ENCODE data around the gene PALLD. TPM values are rescaled to one million over a fixed set of nuclear protein-coding genes. Genes with fewer than 3 reads are reported as not detected.

PALLD gene
- total and polyA plus RNA-seq, 12 donors = 169 to 1,537 (median 667) TPM

DNA sequence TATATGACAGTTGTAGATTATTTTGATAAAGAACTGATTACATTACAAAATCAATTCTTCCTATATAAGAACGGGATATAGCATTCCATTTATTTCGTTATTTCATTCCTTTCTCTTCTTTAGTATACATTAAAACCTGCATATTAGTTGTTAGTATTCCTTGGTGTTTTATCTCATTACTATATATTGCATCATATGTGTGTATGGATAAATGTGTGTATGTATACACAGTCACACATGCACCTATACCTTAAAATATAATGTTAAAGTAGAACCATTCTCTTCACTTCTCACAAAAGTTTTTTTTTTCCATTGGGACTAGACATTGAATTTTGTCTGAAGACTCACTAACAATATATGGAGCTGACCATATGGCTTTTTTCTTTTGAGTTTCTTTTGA, 5.3 kb upstream of the PALLD start:
- peaks cover 0 to 23% (median 11%) of the 10 kb centered on the region in 9 donors for H3K4me1 ChIP-seq
- no peaks in the 10 kb centered on the region for H3K9me3 ChIP-seq
- H3K4me3 ChIP-seq = no peak overlapping the region
- no peaks in the 10 kb centered on the region for H3K27me3 ChIP-seq
- no peak for ATAC-seq
- intact Hi-C loops (cut with DNase I) = no loop called here
- no peak for DNase-seq
- TF ChIP-seq CTCF (IDR thresholded peaks at IDR 0.05) = no peak
- no peaks in the 10 kb centered on the region for H3K36me3 ChIP-seq
- H3K27ac ChIP-seq = no peak overlapping the region
- 97% methylated on average over 2 of the region's 2 CpGs for whole genome bisulfite sequencing, 2 donors

- DNase-seq (no peak), ATAC-seq (peak; percentile 27 to 71 (median 66))
- Histone ChIP-seq H3K36me3 (no peaks in the 10 kb centered on the region), H3K4me3 (peak overlapping the region in 9 of 10 donors; percentile 25 to 58 (median 46)), H3K27ac (peak overlapping the region; percentile 7 to 89 (median 78)), H3K9me3 (no peaks in the 10 kb centered on the region), H3K4me1 (peaks cover 0 to 11% (median 0%) of the 10 kb centered on the region in 9 donors), H3K27me3 (no peaks in the 10 kb centered on the region)
- intact Hi-C loops (cut with DNase I) = loop anchor here in 1 of 10 donors (5.0 kb wide), 1 partner anchor 231 kb away; no protein-coding TSS in a partner anchor
- TF ChIP-seq CTCF (IDR thresholded peaks at IDR 0.05) = no peak
Measured at GRCh38 chr4:168498251-168498650, 1.4 kb downstream of the PALLD start.

- H3K36me3 ChIP-seq = no peaks in the 10 kb centered on the region
- peak overlapping the region in 5 of 10 donors; percentile 54 to 89 (median 84) for H3K27ac ChIP-seq
- peaks cover 0 to 20% (median 9%) of the 10 kb centered on the region in 9 donors for H3K4me1 ChIP-seq
- TF ChIP-seq CTCF (IDR thresholded peaks at IDR 0.05) = no peak
- H3K4me3 ChIP-seq = peak overlapping the region in 6 of 10 donors; percentile 25 to 58 (median 54)
- no peaks in the 10 kb centered on the region for H3K9me3 ChIP-seq
- no peaks in the 10 kb centered on the region for H3K27me3 ChIP-seq
- intact Hi-C loops (cut with DNase I) = loop anchor here in 1 of 10 donors (5.0 kb wide), 1 partner anchor 232 kb away; no protein-coding TSS in a partner anchor
- DNase-seq (no peak), ATAC-seq (no peak)
Measured at GRCh38 chr4:168499241-168499640, 2.4 kb downstream of the PALLD start.

DNA sequence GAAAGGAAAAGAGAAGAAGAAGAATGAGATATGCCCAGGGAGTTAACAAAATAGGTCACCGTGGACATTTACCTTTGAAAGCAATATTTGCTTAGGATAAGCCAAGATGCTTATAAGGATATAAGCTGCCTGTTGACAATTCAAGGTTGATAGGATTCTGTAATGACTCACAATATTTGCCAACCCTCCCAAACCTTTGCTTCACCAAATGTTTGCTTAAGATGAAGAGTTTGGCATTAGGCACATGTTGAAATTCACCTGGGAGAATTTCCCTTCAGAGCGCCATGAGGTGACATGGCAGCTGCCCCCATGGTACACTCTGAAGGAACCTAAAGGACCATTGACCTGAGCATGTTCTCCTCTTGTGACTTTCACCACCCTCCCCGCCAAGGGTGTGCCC, 4.6 kb downstream of the PALLD start:
- TF ChIP-seq CTCF (IDR thresholded peaks at IDR 0.05) = no peak
- 93 to 95% methylated on average over 3 of the region's 3 CpGs for WGBS, 2 donors
- Histone ChIP-seq H3K9me3 (no peaks in the 10 kb centered on the region), H3K27ac (peak overlapping the region in 2 of 10 donors; percentile 37 to 74), H3K36me3 (no peaks in the 10 kb centered on the region), H3K27me3 (no peaks in the 10 kb centered on the region), H3K4me1 (peaks cover 0 to 32% (median 19%) of the 10 kb centered on the region in 9 donors), H3K4me3 (no peak overlapping the region)
- intact Hi-C loops (cut with DNase I) = loop anchor here in 1 of 10 donors (10.0 kb wide), 1 partner anchor 237 kb away; no protein-coding TSS in a partner anchor
- DNase-seq (no peak), ATAC-seq (no peak)
